ENCODE results near the gene SPRED2.

Gene SPRED2, protein sequence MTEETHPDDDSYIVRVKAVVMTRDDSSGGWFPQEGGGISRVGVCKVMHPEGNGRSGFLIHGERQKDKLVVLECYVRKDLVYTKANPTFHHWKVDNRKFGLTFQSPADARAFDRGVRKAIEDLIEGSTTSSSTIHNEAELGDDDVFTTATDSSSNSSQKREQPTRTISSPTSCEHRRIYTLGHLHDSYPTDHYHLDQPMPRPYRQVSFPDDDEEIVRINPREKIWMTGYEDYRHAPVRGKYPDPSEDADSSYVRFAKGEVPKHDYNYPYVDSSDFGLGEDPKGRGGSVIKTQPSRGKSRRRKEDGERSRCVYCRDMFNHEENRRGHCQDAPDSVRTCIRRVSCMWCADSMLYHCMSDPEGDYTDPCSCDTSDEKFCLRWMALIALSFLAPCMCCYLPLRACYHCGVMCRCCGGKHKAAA

DNA sequence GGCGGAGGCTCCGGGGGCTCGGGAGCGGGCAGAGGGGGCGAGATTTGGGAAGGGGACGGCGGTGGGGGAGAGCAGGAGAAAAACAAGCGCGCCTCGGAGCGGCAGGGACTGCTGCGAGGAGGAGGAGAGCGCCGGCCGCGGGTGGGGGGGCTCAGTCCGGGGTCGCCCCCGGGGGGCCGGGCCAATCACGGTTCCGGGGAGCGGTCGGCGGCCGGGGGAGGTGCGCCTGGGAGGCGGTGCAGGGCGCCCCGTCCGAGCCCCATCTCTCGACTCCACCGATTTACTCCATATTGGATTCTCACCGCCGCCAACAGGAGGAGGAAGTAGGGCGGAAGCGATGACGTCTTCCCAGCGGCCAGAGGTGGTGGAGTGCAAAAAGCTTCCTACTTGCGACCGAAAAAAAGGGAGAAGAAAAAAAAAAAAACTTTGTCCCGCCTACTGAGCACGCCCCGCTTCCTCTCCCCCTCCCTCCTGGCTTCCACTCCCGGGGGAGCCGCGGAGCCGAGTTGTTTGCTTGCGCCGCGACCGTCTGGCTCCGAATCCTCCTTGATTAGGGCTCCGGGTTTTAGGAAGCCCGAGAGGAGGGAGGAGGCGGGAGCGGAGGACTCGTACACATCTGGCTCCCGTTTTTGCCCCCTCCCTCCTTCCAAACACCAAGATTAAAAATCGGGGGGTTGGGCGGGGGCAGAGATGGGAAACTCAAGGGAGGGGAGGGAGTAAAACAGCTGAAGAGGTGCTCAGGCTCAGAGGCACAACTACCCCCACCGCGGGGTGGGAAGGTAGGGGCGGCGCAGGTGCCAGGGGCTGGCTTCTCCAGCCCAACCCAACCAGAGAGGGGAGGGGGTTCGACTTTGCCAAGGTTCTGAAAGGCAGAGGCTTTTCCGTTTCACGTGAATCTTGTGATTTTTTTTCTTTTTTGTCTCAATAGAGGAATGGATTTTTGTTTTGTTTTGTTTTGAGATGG lies at the start of gene SPRED2:
Gene SPRED2, minus strand, starts transcription at position 373 of the 964 bp plus-strand sequence. CDS start 612 bp downstream, outside the sequence.
- DNase-seq = peak; percentile 86

DNA sequence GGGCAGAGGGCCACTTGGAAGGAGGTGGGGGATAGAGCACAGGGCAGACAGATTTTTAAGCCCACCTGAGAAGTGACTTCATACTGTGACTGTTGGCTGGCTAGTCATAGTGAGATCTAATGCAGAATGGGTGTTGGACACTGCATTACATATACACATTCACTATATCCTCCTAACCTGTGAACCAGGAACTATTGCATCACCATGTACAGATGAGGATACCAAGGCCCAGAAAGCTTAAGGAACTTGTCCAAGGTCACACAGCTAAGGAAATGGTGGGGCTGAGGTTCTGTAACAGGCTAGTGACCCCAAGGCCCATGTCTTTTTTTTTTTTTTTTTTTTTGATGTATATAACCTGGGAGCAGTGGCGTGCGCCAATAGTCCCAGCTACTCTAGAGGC lies 49.6 kb upstream of the SPRED2 start:
- DNase-seq = no peak

DNA sequence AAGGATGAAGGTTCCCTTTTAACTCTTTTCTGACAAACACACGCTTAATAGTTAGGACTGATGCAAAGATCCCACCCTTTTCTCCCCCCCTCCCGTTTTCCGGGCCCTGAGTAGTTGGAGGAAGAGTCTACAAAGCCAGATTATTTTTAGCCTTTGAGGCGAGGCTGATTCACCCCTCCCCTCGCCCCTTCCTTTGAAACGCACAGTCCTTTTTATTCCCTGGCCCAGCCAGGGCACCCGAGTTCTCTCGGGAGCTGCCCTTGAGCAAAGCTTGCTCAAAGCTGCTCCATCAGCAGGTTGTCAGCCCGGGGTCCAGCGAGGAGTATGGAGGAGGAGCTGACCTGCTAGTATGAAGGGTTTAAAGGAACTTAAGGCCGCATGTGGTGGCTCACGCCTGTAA lies 47.1 kb upstream of the SPRED2 start:
- no peak for DNase-seq

DNA sequence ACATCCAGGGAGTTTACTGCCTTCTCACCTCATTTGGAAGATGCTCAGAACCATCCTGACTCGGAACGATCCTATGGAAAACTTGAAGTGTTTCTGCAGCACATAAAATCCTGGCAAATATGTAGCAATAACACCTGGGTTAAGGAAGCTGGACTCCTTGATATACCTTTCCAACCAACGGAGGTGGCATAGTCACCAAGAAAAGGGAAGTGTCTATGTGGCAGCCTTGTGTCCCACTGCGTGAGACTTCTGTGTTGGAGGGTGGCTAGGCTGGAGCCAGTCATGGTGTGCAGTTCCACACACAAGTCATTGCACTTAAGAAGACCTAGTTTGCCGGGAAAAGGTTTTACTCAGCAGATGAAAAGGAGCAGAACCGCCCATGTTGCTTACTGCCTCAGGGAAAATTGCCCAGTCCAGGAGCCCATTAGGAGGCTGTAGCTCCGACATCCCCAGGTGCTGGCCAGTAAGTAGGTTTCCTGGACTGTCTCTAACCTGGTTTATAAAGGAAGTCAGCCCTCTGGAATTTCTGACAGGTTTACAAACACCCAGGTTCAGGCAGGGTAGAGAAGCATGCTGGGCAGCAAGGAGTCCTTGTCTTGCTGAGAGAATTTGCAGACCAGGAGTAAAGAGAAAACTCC lies 46.2 kb upstream of the SPRED2 start:
- DNase-seq = no peak

DNA sequence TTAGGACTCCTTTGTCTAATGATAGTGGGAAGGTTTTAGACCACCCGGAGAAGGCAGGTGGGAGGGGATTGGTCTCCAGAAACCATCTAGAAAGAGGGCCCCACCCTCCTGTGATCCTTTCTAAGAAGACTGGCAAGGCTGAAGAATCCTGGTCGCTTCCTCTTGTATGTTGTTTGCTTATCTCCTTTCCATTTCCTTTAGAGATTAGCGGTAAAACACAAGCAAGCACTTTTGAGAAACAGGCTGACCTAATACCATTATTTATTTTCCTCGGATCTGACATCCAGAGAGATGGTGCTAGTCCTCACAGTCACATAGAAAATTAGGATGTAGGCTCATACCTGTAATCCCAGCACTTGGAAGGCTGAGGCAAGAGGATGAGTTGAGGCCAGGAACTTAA lies 45.2 kb upstream of the SPRED2 start:
- DNase-seq = no peak

DNA sequence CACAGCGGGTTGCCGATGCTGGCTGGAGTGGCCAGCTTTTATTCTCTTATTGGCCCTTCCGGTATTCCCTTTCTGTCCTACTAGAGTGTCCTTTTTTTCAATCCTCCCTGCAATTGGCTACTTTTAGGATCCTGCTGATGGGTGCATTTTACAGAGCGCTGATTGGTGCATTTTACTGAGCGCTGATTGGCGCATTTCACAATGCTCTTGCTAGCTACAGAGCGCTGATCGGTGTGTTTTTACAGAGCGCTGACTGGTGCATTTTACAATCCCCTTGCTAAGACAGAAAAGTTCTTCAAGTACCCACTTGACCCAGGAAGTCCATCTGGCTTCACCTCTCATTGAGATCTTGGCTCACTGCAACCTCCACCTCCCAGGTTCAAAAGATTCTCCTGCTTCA lies 44.4 kb upstream of the SPRED2 start:
- no peak for DNase-seq

DNA sequence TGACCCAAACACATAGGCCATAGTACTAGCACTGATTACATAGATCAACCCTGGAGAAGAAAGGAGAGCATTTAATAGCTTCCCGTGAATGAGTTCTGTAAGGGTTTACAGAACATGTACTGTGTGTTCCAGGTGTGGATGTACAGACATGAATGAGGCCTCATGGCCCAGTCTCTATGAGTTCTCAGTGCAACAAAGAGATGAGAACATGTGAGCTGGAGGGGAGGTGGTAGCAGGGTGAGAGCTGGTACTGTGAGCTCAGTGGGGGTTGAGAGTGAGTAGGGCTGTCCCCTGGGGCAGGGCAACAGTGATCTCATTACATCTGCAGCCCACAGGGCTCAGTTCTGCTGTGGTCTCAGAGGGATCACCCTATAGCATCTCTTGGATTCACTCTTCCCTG lies 42.6 kb upstream of the SPRED2 start:
- no peak for DNase-seq

DNA sequence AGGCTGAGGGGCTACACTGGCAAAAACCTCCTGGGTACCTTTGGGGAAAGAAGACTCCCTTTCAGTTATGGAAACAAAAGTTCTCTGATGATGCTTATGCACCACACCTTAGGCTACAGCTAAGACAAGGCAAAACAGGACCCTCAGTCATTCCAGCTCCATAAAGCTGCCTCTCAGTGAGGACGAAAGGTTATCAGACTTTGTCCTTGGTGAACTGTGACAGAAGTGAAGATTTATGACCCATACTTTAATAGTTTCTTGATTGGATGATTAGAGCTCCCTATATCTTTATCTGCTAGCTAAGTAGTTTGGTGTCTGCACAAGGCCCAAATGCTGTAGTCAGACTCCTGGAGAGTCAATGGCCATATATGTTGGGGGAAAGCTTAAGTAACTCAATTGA lies 40.6 kb upstream of the SPRED2 start:
- DNase-seq = no peak

DNA sequence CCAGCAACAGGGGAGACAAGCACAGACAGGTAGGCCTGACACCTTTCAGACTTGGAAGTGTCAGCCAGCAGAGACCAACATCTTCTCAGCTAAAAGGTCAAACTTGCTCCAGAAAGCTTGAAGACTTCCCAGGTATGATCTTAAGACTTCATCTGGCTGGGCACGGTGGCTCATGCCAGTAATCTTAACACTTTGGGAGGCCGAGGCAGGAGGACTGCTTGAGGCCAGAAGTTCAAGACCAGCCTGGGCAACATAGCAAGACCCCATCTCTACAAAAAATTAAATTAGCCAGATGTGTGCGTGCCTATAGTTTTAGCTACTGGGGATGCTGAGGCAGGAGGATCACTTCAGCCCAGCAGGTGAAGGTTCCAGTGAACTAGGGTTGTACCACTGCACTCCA lies 39.0 kb upstream of the SPRED2 start:
- DNase-seq = no peak

DNA sequence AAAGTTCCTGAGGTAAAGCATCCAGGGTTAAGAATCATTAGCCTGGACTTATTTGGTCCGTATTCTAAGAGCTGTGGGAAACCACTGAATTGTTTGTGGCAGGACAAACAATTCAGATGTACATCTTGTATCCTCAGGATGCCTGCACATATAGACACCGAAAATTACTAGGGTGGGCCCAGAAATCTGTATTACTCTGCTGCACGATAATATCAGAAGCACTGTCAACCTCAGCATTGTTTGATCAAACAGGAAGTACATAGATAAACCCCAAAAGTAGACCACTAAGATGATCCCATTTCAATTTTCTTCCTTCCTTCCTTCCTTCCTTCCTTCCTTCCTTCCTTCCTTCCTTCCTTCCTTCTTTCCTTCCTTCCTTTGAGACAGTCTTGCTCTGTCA lies 34.2 kb upstream of the SPRED2 start:
- DNase-seq = no peak

DNA sequence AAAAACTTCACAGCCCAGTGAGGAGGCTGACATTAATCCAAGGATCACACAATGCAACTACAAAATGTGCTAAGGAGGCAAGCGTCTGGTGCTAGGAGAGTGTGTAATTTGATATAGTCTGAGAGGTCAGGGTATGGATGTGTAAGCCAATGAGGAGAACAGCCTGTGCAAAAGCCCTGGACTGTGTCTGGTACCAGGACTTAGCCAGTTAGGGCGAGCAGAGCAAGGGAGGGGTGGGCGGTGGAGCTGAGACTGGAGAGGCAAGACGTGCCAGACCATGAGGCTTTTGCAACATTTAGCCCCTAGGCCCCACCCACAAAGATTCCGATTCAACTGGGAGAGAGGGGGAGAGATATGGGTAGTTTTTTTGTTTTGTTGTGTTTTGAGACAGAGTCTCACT lies 33.5 kb upstream of the SPRED2 start:
- no peak for DNase-seq

DNA sequence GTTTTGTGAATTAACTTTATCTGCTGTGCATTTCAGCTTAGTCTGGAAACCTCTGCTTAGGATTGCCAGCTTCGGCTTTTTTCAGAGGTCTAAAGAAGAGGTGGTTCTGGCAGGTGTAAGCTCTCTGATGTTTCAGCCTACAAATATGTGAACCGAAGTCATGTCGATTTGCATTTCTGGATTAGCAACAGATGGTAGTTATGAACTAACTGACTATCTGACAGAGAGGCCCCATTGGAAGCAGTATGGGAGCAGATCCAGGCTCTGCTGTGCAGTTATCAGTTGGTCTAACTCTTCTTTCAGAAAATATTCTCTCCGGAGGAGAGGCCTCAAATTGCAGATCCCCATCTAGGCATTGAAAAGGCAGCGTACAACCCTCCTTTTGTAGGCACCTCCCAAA lies 32.7 kb upstream of the SPRED2 start:
- DNase-seq = no peak

DNA sequence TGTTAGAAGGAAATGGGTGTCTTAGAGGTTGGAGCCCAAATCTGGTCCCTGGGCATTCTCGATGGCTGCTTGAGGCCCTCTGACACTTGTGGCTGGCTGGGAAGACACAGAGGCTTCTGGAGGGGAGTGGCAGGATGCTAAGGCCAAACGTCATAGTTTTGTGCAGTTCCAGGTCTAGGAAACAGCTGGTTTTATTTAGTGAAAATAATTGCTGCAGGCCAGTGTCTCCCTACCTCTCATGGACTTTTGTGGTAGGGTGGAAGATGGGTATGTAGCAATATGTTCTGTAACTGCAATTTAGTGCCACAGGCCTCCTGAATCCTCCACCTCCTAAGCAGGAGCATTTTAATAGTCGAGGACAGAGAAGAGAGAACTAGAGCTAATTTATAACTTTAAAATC lies 32.2 kb upstream of the SPRED2 start:
- DNase-seq = no peak

DNA sequence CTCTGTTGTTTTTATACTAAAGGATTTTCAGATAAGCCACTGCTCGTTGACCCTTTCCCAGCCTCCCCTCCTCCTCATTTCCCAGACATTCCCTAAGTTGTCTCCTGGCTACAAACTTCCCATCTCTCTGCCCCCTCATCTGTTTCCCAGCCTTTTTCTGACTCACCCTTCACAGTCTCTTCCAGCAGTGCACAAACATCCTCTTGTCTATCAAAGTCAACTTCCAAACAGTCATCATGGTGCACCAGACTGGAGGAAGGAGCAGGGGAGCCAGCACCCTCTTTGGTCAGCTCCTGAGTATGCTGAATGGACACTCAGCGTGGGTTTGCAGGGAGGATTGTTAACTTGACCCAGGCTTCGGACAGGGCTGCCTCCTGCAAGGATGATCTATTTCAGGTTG lies 26.6 kb upstream of the SPRED2 start:
- DNase-seq = no peak

DNA sequence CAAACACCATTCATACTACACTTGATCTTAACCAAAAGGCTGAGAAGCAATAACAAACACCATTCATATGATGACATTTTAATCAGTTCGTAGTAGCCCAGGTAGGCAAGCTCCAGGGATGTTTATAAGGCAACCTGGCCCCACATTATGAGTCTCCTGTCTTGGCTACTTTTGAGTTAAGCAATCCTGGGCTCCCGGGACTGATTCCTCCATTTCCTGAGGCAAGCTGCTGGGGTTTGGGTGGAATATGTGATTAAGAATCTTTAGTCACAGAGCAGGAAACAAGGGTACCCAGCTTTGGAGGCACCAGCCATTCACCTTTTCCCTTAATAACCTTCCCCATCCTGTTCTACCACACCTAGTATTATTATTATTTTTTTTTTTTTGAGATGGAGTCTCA lies 24.5 kb upstream of the SPRED2 start:
- no peak for DNase-seq

DNA sequence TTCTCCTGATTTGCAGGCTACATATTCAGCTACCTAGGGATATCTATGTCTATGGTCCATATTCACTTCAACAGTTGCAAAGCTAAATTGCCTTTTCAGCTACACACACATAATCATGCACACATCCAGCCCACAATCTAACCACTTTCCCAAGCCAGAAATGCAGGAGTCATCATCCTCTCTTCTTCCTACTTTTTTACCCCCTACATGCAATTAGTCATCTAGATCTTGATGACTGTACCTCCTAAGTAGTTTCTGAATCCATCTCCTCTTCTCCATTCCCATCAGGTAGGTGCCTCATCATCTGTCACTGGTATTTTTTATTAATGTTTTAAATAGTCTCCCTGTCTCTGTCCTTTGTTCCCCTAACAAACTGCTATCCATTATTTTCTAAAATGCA lies 23.7 kb upstream of the SPRED2 start:
- no peak for DNase-seq

DNA sequence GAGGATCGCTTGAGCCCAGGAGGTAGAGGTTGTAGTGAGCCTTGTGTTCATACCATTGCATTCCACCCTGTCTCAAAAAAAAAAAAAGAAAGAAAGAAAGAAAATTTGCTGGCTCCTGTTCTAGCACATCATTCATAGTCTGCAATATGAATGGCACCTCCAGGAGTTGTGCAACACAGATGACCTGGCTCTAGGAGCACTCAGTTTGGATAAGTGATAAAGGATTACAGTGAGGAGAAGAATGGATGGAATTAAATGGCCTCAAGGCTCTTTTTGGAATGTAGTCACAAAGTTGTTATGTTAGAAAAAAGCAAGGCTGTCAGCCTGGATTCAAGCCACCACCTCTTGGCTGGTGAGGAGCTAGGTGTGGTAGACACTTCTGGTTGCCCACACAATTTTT lies 21.5 kb upstream of the SPRED2 start:
- DNase-seq = no peak

DNA sequence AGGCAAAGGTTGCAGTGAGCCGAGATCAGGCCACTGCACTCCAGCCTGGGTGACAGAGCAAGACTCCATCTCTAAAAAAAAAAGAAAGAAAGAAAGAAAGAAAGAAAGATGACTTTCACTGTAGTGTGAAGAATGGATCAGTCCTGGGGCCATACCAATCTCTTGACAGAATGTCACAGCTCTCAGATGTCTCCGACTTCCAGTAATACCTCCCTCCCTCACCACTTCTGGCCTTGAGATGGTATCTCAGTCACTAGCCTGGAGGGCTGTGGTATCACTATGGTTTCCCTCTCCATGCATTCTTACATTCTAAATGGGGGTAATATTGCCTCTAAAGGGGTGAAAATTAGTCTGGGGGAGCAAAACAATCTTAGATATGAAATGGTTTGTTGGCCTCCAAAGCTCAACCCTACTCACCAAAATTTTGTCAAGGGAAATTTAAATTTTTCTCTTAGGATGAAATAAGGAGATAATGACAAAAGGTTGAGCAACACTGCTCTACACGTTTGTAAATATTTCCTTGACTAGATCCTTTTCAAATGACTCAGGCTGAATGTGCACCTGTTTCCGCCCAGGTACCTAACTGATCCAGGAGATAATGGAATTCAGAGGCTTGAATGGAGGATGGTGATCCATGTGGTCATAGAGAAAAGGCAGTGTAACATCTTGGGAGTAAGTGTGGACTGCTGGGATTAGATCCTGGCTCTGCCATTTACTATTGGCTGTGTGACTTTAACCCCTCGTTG lies 19.9 kb upstream of the SPRED2 start:
- DNase-seq = no peak

DNA sequence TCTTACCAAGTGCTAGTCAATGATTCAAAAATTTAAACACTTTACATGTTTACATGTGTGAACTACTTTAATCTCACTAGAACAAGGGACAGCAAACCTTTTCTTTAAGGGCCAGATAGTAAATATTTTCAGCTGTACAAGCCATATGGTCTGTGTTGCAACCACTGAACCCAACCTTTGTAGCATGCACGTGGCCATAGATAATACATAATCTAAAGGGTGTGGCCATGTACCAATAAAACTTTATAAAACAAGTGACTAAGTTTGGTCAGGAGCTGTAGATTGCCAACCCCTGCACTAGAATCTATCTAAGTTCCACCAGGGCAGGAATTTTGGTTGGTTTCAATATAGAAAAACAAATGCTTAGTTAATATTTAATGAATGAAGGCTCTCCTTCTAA lies 18.4 kb upstream of the SPRED2 start:
- no peak for DNase-seq

DNA sequence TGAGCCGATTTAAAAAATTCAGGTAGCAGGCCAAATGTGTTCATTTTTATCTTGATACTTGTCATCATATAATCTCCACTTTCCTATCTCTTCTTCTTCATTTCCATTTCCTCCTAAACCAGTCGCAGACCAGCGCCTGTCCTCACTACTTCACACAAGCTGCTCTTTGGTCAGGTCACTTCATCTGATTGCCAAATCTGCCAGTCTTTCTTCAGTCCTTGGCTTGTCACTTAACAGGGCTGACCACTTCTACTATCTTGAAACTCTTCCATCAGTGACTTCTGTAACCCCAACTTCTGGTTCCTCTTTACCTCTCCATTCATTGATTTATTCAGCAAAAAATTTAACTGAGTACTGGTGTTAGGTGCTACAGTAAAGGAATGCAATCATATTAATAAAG lies 18.0 kb upstream of the SPRED2 start:
- no peak for DNase-seq

DNA sequence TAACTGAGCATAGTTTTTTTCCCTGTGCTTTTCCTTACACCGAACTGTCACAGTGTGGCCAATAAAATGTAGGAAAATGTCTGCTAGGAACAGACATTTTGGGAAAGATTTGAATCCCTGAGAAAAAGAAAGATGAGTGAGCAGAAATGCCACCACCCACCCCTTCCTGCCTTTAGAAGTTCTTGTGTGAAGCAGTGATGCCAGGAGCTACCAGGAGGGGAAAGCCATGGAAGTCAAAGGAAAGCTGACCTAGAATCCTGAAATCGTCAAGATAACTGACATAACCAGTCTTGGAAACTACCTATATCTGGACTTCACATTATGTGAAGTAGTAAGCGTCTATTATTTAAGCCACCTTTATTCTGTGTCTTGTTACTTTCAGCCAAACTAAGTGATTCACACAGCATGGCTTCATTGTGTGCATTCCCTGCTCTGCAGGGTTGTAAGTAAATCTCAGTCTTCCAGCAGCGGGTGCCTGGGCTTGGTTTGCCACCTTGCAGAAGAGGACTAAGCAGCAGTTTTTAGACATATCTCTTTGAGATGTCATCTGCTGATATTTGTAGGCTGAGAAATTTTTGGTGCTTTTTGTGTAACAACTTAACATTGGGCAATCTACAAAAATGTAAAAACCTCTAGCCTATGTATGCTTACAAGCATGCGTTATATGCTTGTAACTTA lies 11.2 kb upstream of the SPRED2 start:
- no peak for DNase-seq

DNA sequence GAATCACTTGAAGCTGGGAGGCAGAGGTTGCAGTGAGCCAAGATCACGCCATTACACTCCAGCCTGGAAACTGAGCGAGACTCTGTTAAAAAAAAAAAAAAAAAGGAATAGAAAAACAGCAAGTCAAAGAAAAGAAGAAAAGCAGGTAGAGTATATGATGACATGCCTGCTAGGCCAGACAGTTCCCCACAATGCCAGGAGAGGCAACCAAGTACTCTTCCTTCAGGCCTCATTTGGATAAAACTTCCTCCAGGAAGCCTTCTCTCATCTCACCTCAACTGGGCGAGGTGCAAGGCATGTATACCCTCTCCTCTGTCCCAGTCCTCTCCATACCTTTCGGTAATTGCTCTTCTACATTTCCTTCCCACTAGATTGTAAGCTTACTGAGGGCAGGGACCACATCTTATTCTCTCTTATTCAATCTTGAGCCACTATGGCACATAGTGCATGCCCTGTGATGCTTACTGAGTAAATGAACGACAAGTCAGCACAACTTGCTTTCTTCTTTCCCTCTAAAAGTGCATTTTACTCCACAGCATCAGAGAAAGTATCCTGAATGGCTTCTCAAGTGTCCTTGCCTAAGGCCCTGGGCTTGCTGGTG lies 10.1 kb upstream of the SPRED2 start:
- no peak for DNase-seq

All from stimulated activated CD4-positive, alpha-beta T cell treated with anti-CD3 and anti-CD28 coated beads, Interleukin-15, amount 100 ng/mL, for 24 hours (primary cell).